ENCODE data around the gene NACC2.

Gene NACC2

DNA sequence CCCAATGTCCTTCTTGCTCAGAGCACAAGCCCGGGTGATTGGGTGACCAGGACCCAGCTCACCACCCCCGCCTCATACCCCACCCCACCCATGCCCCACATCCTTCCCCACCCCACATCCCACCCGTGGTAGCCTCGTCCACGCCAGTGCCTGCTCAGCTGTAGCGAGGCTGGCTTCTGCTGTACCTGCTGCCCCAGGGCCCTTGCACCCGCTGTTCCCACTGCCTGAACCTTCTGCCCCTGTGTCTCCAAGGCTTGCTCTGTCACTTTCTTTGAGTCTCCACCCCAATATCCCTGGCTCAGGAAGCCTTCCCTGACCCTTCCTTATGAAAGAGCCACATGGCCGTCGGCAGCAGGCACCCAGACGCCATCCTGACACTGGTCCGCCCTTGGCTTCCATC lies 3.1 kb upstream of the NACC2 start:
- DNase-seq: no peak
- H3K36me3 Mint-ChIP-seq: no peaks in the 10 kb centered on the region
- peaks cover 17% of the 10 kb centered on the region for H3K4me1 Mint-ChIP-seq
- H3K27me3 Mint-ChIP-seq: peaks cover 50% of the 10 kb centered on the region
- no peak overlapping the region for H3K4me3 Mint-ChIP-seq
- no peaks in the 10 kb centered on the region for H3K9me3 Mint-ChIP-seq
- CTCF ChIA-PET: no interaction called here
- H3K27ac Mint-ChIP-seq: no peak overlapping the region

DNA sequence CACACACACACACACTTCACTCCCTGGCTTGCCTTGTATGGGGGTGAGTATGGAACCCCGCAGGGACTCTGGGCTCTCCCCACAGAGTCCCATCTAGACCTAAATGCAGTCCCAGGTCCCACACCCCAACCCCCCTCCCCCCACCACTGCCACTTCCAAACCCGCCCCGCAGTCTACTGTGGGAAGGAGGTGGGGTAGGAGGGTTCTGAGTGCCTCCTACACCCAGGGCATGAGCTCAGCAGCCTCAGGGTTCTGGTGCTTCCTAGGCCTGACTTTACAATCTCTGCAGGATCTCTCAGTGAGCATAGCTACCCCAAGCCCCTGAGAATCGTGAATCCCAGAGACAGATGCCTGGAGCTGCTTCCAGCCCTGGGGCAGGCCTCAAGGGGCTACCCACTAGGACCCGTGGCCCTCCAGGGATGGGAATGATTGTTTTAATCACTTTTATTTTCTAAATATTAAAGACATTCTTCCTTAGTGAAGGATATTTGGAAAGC lies 1.5 kb upstream of the NACC2 start:
- peaks cover 63% of the 10 kb centered on the region for H3K27me3 Mint-ChIP-seq
- H3K9me3 Mint-ChIP-seq: no peaks in the 10 kb centered on the region
- no peak for DNase-seq
- H3K36me3 Mint-ChIP-seq: no peaks in the 10 kb centered on the region
- H3K27ac Mint-ChIP-seq: no peak overlapping the region
- H3K4me3 Mint-ChIP-seq: peak overlapping the region; percentile 68
- H3K4me1 Mint-ChIP-seq: peaks cover 21% of the 10 kb centered on the region
- CTCF ChIA-PET: interaction anchor here (1.3 to 2.3 kb wide), 2 partner anchors 11 to 27 kb away, joined by 3 to 7 read pairs; no protein-coding TSS in a partner anchor

DNA sequence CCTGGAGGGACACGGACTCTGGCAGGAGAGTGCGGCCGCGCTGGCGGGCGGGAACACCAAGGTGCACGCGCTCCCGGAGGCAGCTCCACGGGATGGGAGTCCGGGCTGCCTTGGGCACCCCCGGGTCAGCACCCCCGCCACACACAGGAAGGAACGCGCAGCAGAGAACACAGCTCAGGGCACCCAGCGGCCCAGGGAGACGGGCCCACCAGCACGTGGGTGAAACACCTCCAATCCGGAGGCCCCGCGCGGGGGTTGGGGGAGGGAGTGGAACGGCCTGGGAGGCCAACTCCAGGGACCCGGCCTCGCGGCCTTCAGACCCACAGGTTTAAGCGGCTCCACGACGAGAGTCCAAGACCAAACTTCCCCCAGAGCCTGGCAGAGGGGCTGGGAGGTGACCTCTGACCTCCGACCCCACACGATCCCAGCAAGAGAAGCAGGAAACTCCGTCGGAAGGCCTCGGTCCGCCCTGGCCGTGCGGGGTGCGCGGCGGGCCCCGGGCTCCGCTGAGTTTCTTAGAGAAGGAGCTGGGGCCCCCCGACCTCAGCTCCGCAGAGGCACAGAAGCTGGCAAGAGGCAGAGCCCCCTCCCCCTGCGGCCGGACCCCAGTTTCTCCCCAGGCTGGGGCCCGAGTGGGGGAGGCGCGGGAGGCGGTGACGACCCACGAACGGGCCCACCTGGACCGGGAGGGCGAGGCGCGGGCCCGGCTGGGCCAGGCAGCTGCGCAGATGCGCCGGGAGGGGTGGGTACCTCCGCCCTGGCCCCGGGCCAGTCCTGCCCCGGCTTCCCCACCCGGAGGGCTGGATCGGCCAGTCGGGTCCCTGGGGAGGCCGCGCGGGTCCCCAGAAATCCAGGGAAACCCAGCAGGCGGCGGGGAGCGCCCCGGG lies 851 bp downstream of the NACC2 start:
- peak overlapping the region; percentile 76 for H3K4me3 Mint-ChIP-seq
- no peaks in the 10 kb centered on the region for H3K9me3 Mint-ChIP-seq
- peak overlapping the region; percentile 24 for H3K27ac Mint-ChIP-seq
- H3K4me1 Mint-ChIP-seq: peaks cover 26% of the 10 kb centered on the region
- DNase-seq: peak; percentile 72
- H3K36me3 Mint-ChIP-seq: no peaks in the 10 kb centered on the region
- H3K27me3 Mint-ChIP-seq: peaks cover 63% of the 10 kb centered on the region
- CTCF ChIA-PET: interaction anchor here (1.1 kb wide), 1 partner anchor 9 kb away, joined by 4 read pairs; no protein-coding TSS in a partner anchor

DNA sequence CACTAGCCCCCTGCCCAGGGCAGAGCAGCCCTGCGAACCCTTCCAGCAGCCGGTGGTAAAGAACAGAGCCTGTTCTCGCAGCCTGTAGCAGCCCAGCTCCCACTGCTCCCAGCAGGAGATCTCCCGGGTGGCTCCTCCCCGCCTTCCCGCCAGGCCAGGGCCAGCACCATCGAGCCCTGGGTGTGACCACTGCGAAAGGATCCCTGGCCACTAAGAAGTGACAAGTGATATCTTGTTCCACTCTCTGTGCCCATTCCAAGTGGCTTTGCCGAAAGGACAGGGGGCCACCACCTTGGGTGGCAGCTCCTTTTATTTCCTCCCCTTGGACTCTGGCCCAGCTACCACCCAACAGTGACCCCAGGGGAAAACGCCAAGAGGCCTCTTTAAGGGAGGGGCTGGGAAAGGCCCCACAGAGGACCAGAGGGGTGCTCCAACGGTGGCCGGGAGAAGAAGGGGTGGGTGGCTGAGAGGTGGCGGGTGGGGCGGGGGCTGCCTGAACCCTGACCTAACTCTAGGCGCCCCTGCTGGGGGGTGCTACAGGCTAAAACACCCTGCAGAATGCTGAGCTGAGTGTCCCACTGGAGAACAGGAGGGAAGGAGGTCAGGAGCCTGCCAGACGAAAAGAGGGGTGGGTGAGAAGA lies 1.6 kb downstream of the NACC2 start:
- Mint-ChIP-seq H3K4me3 (peak overlapping the region; percentile 76), H3K4me1 (peaks cover 21% of the 10 kb centered on the region), H3K9me3 (no peaks in the 10 kb centered on the region), H3K36me3 (no peaks in the 10 kb centered on the region), H3K27me3 (peaks cover 55% of the 10 kb centered on the region), H3K27ac (peak overlapping the region; percentile 24)
- no peak for DNase-seq
- CTCF ChIA-PET: no interaction called here

DNA sequence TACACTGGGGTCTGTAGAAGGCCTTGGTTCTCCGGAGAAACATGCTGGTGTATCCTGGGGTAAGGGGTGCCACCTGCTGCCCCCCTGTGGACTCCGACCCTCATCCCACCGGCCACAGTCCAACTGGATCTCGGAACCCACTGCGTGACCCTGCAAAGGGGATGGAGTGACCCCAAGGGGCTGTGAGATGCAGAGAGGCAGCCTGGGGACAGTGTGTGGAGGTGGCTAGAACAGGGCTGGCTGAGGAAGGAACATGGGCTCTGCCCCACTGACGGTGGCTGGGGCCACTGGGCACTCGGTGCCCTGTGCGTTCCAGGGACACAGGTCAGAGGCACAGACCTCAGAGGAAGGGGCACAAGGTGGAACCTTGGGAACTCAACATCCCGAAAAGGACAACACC lies 2.3 kb downstream of the NACC2 start:
- no peak overlapping the region for H3K27ac Mint-ChIP-seq
- H3K4me3 Mint-ChIP-seq: peak overlapping the region; percentile 76
- no peak for DNase-seq
- no peaks in the 10 kb centered on the region for H3K36me3 Mint-ChIP-seq
- peaks cover 50% of the 10 kb centered on the region for H3K27me3 Mint-ChIP-seq
- CTCF ChIA-PET: interaction anchor here (5.3 kb wide), 1 partner anchor 30 kb away, joined by 48 read pairs; no protein-coding TSS in a partner anchor
- peaks cover 21% of the 10 kb centered on the region for H3K4me1 Mint-ChIP-seq
- no peaks in the 10 kb centered on the region for H3K9me3 Mint-ChIP-seq

DNA sequence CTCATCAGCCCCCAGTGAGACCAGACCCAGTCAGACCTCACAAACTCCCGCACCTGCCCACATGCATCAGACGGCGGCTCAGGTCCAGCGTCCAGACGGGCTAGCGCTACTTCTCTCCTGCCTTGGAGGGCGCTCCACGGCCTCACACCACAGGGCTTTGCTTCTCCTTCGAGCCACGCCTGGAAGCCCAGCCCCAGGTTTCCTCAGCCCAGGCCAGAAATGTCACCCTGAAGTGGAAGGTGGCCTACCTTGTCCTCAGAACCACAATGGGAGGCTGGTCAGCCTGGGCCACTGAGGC lies 2.8 kb downstream of the NACC2 start:
- H3K36me3 Mint-ChIP-seq: no peaks in the 10 kb centered on the region
- no peak overlapping the region for H3K27ac Mint-ChIP-seq
- H3K4me1 Mint-ChIP-seq: peaks cover 21% of the 10 kb centered on the region
- H3K27me3 Mint-ChIP-seq: peaks cover 49% of the 10 kb centered on the region
- no peak overlapping the region for H3K4me3 Mint-ChIP-seq
- CTCF ChIA-PET: interaction anchor here (5.3 kb wide), 1 partner anchor 30 kb away, joined by 48 read pairs; no protein-coding TSS in a partner anchor
- H3K9me3 Mint-ChIP-seq: no peaks in the 10 kb centered on the region
- no peak for DNase-seq

DNA sequence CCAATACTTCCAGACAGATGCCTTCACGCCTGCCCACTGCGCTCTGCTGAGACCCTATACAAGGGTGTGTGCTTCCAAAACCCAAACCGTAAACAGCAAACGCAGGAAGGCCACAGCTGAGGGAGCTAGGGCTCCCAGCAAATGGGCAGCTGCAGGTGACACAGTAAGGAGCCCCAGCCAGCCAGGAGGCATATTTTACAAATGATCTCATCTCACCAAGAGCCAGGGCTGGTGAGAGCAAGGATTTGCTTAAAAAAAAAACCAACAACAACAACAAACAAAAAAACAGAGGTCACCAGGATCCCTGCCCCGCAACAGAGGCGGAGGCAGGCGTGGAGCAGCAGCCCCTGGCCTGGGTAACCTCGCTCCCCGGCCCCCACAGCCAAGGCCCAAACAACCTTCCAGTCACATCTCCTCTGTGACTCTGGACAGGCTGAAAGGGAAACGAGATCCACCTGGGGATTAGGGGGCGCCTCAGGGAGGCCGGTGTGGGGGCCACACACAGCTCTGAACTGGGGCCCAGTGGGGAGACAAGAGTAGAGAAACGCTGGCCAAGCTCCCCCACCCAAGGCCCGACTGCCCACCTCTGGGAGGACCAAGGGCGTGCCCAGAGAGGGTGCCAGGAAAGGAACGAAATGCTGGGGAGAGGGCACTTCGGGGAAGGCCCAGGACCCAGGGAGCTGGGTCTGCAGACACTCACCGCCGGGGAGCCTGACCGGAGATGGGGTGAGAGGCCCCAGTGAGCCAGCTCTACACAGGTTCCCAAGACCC lies 3.3 kb downstream of the NACC2 start:
- no peaks in the 10 kb centered on the region for H3K9me3 Mint-ChIP-seq
- no peak overlapping the region for H3K27ac Mint-ChIP-seq
- CTCF ChIA-PET: interaction anchor here (5.3 kb wide), 1 partner anchor 31 kb away, joined by 48 read pairs; no protein-coding TSS in a partner anchor
- no peak for DNase-seq
- peaks cover 21% of the 10 kb centered on the region for H3K4me1 Mint-ChIP-seq
- H3K4me3 Mint-ChIP-seq: no peak overlapping the region
- peaks cover 45% of the 10 kb centered on the region for H3K27me3 Mint-ChIP-seq
- H3K36me3 Mint-ChIP-seq: no peaks in the 10 kb centered on the region

DNA sequence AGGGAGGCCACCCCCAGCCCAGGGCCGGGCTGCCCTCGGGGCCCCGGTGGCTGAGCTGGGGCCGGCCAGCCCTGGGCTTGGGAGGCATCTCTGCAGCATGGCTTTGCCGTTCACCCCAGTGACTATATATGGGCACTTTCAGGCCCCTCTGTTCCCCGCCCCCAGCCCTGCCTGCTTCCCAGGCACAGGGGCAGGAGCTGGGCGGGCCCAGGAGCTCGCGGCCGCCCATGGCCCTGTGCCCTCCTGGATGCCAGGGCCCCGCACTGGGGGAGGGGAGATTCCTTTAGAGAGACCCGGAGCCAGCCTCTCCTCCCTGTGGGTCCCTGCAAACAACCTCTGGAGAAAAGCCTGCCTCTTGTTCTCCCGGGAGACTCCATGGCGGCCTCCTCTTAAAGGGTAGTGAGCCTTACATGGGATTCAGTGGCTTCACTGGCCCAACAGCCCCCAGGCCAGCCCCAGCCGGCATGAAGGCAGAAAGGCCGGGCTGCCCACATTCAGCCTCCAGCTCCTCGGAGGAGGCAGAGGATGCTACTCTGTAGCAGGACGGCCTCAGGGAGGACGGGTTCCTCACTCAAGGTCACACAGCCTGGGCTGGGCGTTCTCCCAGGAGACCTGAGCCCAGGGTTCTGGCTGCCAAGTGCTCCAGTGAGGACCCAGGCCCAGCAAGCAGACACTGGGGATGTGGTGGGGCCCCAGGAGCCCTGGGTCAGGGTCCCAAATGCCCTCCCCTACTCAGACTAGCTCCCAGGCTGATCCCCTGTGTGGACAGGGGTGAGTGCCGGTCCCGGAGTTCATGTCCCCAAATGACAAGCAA lies 4.1 kb downstream of the NACC2 start:
- Mint-ChIP-seq H3K27ac (no peak overlapping the region), H3K4me3 (no peak overlapping the region)
- DNase-seq: no peak

DNA sequence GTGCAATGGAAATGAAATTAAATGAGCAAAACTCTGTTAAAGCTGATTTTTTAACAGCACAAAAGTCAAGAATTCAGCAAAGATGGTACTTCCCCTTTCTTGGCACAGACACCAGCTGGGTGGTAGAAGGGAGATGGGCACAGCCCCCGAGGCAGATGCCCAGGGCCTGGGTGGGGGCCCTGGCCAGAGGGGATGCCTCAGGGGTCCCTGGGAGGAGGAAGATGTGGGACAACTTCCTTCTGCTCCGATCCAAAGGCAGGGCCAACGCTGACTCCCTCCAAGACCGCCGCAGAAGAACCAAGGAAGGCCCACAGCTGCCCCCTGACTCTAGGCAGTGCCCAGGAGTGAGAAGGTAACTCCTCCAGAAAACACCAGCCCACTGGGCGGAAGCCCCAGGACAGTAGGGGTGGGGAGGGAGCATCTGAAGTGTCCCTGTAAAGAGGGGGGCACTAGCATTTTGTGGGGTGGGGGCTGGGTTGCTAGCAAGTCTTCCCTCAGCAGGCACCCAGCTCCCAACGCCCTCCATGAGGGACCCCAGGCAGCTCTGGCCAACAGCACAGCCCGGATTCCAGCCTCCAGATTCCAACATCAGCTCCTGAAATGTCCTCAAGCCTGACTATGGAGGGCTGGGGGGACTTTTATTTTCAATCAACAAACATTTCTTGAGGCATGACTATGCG lies 4.9 kb downstream of the NACC2 start:
- no peaks in the 10 kb centered on the region for H3K36me3 Mint-ChIP-seq
- H3K27ac Mint-ChIP-seq: no peak overlapping the region
- peaks cover 15% of the 10 kb centered on the region for H3K4me1 Mint-ChIP-seq
- CTCF ChIA-PET: interaction anchor here (5.3 kb wide), 1 partner anchor 32 kb away, joined by 48 read pairs; no protein-coding TSS in a partner anchor
- H3K4me3 Mint-ChIP-seq: no peak overlapping the region
- DNase-seq: no peak
- H3K27me3 Mint-ChIP-seq: peaks cover 34% of the 10 kb centered on the region
- no peaks in the 10 kb centered on the region for H3K9me3 Mint-ChIP-seq

More for the DNA sequence above, 4.1 kb downstream of the NACC2 start:
- Mint-ChIP-seq H3K27me3 (peaks cover 37% of the 10 kb centered on the region), H3K36me3 (no peaks in the 10 kb centered on the region), H3K4me1 (peaks cover 17% of the 10 kb centered on the region), H3K9me3 (no peaks in the 10 kb centered on the region)
- CTCF ChIA-PET: interaction anchor here (5.3 kb wide), 1 partner anchor 31 kb away, joined by 48 read pairs; no protein-coding TSS in a partner anchor

DNA sequence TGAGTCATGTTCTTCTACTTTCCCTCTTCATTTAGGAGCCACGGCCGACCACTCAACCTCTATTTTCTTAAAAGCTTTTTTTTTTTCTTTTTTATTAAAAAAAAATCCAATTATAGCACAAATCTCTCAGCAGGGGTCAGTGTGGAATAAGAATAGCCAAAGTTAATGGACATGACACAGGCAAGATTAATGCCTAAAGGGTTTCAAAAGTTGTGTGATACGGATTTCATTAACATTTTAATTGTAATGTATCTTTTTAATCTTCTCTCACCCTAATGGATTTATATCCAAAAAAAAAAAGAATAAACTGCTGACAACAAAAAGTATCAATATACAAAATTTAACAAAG lies 5.4 kb downstream of the NACC2 start:
- CTCF ChIA-PET: interaction anchor here (5.3 kb wide), 1 partner anchor 33 kb away, joined by 48 read pairs; no protein-coding TSS in a partner anchor
- Mint-ChIP-seq H3K36me3 (no peaks in the 10 kb centered on the region), H3K27me3 (peaks cover 34% of the 10 kb centered on the region), H3K4me1 (peaks cover 17% of the 10 kb centered on the region), H3K4me3 (no peak overlapping the region), H3K27ac (no peak overlapping the region), H3K9me3 (no peaks in the 10 kb centered on the region)
- no peak for DNase-seq

DNA sequence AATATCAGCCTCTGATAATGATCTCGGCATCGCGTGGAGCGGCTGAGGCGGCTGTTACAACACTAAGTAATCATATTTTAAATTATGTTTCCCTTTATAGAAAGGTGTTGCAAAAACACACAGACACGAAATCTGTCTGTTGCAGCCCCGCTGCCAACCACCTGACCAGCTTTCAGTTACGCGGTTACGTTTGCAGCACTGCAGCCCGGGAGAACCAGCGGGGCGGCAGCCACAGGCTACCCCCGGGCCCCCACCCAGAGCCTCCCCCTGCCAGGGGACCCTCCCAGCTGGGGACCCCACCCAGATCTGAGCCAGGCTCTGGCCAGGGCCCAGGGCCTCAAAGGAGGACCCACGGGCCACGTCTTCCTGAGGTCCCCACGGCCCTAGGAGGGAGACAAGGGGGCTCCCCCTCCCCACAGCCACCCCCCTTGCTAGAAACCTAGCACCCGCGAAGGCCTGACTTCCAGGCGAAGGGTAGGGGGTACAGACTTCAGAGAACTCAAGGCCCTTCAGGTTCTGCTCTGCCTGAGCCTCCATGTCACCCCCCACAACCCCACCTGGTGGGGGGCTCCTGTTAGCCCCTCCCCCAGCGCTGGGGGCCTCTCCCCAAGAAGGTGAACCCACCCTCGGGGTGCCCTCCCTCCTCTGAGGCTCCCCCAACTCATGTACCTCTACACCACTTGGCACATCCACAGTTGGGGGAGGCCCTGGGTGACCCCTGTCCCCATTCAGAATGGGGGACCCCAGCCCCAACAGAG lies 6.0 kb downstream of the NACC2 start:
- CTCF ChIA-PET: interaction anchor here (5.3 kb wide), 1 partner anchor 33 kb away, joined by 48 read pairs; no protein-coding TSS in a partner anchor
- no peak for DNase-seq
- H3K4me1 Mint-ChIP-seq: peaks cover 20% of the 10 kb centered on the region
- peaks cover 30% of the 10 kb centered on the region for H3K27me3 Mint-ChIP-seq
- no peaks in the 10 kb centered on the region for H3K9me3 Mint-ChIP-seq
- no peaks in the 10 kb centered on the region for H3K36me3 Mint-ChIP-seq
- no peak overlapping the region for H3K27ac Mint-ChIP-seq
- no peak overlapping the region for H3K4me3 Mint-ChIP-seq

DNA sequence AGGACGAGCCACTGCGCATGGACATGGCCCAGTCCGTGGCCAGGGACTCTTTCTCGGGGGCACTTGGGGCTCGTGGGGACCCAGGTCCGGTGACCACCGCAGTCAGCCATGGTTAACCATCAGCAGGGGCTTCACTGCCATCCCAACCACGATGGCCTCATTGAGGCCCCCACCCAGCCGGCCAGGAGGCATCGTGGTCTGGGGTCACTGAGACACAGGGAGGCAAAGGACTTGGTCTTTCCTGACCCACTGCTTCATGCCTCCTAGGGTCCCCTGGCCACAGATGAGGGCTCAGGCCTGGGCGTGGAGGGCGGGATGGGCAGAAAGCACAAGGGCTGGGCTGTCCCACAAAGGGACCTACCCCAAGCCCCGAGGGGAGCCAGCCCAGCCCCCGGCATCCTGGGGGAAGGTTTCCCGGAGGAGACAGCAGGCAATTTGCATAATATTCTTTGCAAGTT lies 6.6 kb downstream of the NACC2 start:
- CTCF ChIA-PET: interaction anchor here (5.3 kb wide), 1 partner anchor 34 kb away, joined by 48 read pairs; no protein-coding TSS in a partner anchor
- H3K27ac Mint-ChIP-seq: no peak overlapping the region
- peaks cover 15% of the 10 kb centered on the region for H3K4me1 Mint-ChIP-seq
- H3K27me3 Mint-ChIP-seq: peaks cover 24% of the 10 kb centered on the region
- no peaks in the 10 kb centered on the region for H3K36me3 Mint-ChIP-seq
- H3K9me3 Mint-ChIP-seq: no peaks in the 10 kb centered on the region
- no peak for DNase-seq
- H3K4me3 Mint-ChIP-seq: no peak overlapping the region
